K562 (cell line): ENCODE measurements around the gene DHX29. TPM values are rescaled to one million over a fixed set of nuclear protein-coding genes. Genes with fewer than 3 reads are reported as not detected.
A peak's percentile ranks its signal among the peaks of the same experiment; 100 is the strongest.

Experiments used
- CTBP1 ChIP-seq: fragments of 450-650 bp; IDR thresholded peaks from 2 replicates; pipeline ENCODE4 v1.6.1; 2016; ENCODE audit warnings: borderline replicate concordance
- CTCFL ChIP-seq: IDR thresholded peaks from 2 replicates; pipeline ENCODE4 v1.6.1; 2011; ENCODE audit warnings: borderline replicate concordance, low read depth, mild to moderate bottlenecking, moderate library complexity, low read length; ENCODE audit not compliant: insufficient read depth, poor library complexity, severe bottlenecking
- KDM2B ChIP-seq: fragments of 250-450 bp; sonication (Bioruptor Pico); IDR thresholded peaks from 2 replicates; pipeline ENCODE4 v1.8.0; 2021; ENCODE audit warnings: mild to moderate bottlenecking, moderate library complexity
- PCBP1 ChIP-seq: fragments of 200-400 bp; formaldehyde crosslinking; IDR thresholded peaks from 2 replicates; pipeline ENCODE4 v1.6.1; 2018; ENCODE audit warnings: mild to moderate bottlenecking, low read depth, low read length; ENCODE audit not compliant: poor library complexity, severe bottlenecking
- PCBP2 ChIP-seq: fragments of 200-400 bp; formaldehyde crosslinking; IDR thresholded peaks from 2 replicates; pipeline ENCODE4 v1.6.1; 2018; ENCODE audit warnings: low read length, low read depth, mild to moderate bottlenecking, moderate library complexity; ENCODE audit not compliant: poor library complexity, severe bottlenecking
- PPARD ChIP-seq: fragments of 250-450 bp; sonication (Bioruptor Pico); IDR thresholded peaks from 2 replicates; pipeline ENCODE4 v1.8.0; 2022; ENCODE audit warnings: inconsistent platforms, mild to moderate bottlenecking, moderate library complexity
- RAD21 ChIP-seq, 2 experiments: fragments of 250-450 bp in 1 of 2; fragments of 450-650 bp in 1 of 2; sonication (Bioruptor Pico) in 1 of 2; formaldehyde crosslinking in 1 of 2; IDR thresholded peaks in 1 of 2; conservative IDR thresholded peaks in 1 of 2; 2 replicates each; pipeline versions ENCODE4 v1.4.0 to v1.8.0; 2020 to 2022; ENCODE audit warnings: mild to moderate bottlenecking in 2 of 2, moderate library complexity in 1 of 2
- RERE ChIP-seq: sonication (generic); formaldehyde crosslinking; IDR thresholded peaks from 2 replicates; pipeline ENCODE4 v1.8.0; 2023; ENCODE audit warnings: missing genetic modification reagents, mild to moderate bottlenecking, borderline replicate concordance
- VEZF1 ChIP-seq: fragments of 200-800 bp; sonication (Bioruptor generic); IDR thresholded peaks from 2 replicates; pipeline ENCODE4 v1.6.1; 2017; ENCODE audit warnings: missing genetic modification characterization, missing compliant biosample characterization
- ZNF280B ChIP-seq: fragments of 250-450 bp; sonication (Bioruptor Pico); IDR thresholded peaks from 2 replicates; pipeline ENCODE4 v1.5.1; 2021; ENCODE audit warnings: mild to moderate bottlenecking
- ZNF764 ChIP-seq: fragments of 250-450 bp; sonication (Bioruptor Pico); IDR thresholded peaks from 2 replicates; pipeline ENCODE4 v1.4.0; 2020; ENCODE audit warnings: low read depth, mild to moderate bottlenecking, moderate library complexity
- polyA plus RNA-seq, 8 experiments: library from polyadenylated mRNA; depleted of rRNA in 4 of 8; stranded (reverse) in 5 of 8; unstranded in 3 of 8; fragments of >200 nt; fragmentation: Nextera tagmentation in 2 of 8; fragmentation: Illumina TruSeq in 1 of 8; extraction: Ambion mirVana in 2 of 8; extraction: Trizol in 1 of 8; gene quantifications; 2 replicates each; pipeline versions ENCODE4 v1.2.1 to v1.2.3, GENCODE V29; 2011 to 2014; ENCODE audit warnings: inconsistent platforms in 1 of 8, missing spikeins in 1 of 8
- total RNA-seq, 7 experiments: library from RNA; depleted of rRNA in 6 of 7; stranded (reverse); fragments of >200 nt in 6 of 7; fragmentation: Illumina TruSeq in 2 of 7; extraction: Trizol in 2 of 7; gene quantifications; 2 replicates each; pipeline versions ENCODE4 v1.2.1 to v1.2.3, GENCODE V29; 2011 to 2021; ENCODE audit warnings: low replicate concordance in 1 of 7
- TF ChIP-seq, protein P1 (sequence below): sonication (generic); formaldehyde crosslinking; IDR thresholded peaks from 2 replicates; pipeline ENCODE4 v1.8.1; 2023; ENCODE audit warnings: mild to moderate bottlenecking, missing genetic modification reagents

Gene DHX29
- total and polyA plus RNA-seq, 9 of the 15 experiments (the other 6 are each of a cell fraction or from before 2014, with no cell fraction given), result 7.5 to 42.1 (median 25.0) TPM

GRCh38 chr5:55226934-55227663, 80.4 kb downstream of the DHX29 start, which contains the start of gene MCIDAS (continued):
- TF ChIP-seq RERE (CRISPR knock-in tag) (0 out of 2 replicates have a peak, but pooled peaks have one; percentile 14), PCBP1 (peak; percentile 11), PPARD (no peak), RAD21 (CRISPR knock-in tag; conservative IDR thresholded peaks at IDR 0.05 in 1 of 2, IDR thresholded peaks at IDR 0.05 in 1 of 2) (peak in 1 of 2 experiments; percentile 17; a peak in 1 of 4 replicates), ZNF764 (CRISPR knock-in tag) (no peak), ZNF280B (no peak), VEZF1 (CRISPR knock-in tag) (peak; percentile 82), CTCFL (peak; percentile 99), PCBP2 (peak; percentile 22), KDM2B (CRISPR knock-in tag) (0 out of 2 replicates have a peak, but pooled peaks have one; percentile 2), CTBP1 (peak; percentile 59)
- TF ChIP-seq, protein P1, sequence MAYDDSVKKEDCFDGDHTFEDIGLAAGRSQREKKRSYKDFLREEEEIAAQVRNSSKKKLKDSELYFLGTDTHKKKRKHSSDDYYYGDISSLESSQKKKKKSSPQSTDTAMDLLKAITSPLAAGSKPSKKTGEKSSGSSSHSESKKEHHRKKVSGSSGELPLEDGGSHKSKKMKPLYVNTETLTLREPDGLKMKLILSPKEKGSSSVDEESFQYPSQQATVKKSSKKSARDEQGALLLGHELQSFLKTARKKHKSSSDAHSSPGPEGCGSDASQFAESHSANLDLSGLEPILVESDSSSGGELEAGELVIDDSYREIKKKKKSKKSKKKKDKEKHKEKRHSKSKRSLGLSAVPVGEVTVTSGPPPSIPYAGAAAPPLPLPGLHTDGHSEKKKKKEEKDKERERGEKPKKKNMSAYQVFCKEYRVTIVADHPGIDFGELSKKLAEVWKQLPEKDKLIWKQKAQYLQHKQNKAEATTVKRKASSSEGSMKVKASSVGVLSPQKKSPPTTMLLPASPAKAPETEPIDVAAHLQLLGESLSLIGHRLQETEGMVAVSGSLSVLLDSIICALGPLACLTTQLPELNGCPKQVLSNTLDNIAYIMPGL (CRISPR knock-in tag), result 0 out of 2 replicates have a peak, but pooled peaks have one; percentile 28
